ENCODE data around the gene AGBL4.
"Not testable (repeated sequence)": the region's sequence is repeated elsewhere in the genome, so short reads cannot be mapped to it uniquely, and the experiment has no call there.

Gene AGBL4

GRCh38 chr1:49298304-49298703, 725.5 kb downstream of the AGBL4 start:
- DNase-seq: no peak

GRCh38 chr1:49297783-49298182, 726.0 kb downstream of the AGBL4 start:
- no peak for DNase-seq

GRCh38 chr1:49294539-49294938, 729.2 kb downstream of the AGBL4 start:
- no peak for DNase-seq

GRCh38 chr1:49293016-49293415, 730.7 kb downstream of the AGBL4 start:
- DNase-seq: no peak

GRCh38 chr1:49257211-49258049, 766.3 kb downstream of the AGBL4 start:
- not testable (repeated sequence) for DNase-seq

GRCh38 chr1:49252917-49253316, 770.8 kb downstream of the AGBL4 start:
- no peak for DNase-seq

GRCh38 chr1:49251019-49251784, 772.6 kb downstream of the AGBL4 start:
- no peak for DNase-seq

GRCh38 chr1:49240709-49241221, 783.0 kb downstream of the AGBL4 start:
- DNase-seq: no peak

GRCh38 chr1:49234988-49235387, 788.8 kb downstream of the AGBL4 start:
- no peak for DNase-seq

- no peak for DNase-seq
Observed at GRCh38 chr1:49229555-49229954, 794.2 kb downstream of the AGBL4 start.

- no peak for DNase-seq
Observed at GRCh38 chr1:49226758-49227157, 797.0 kb downstream of the AGBL4 start.

GRCh38 chr1:49225464-49225863, 798.3 kb downstream of the AGBL4 start:
- DNase-seq: no peak

GRCh38 chr1:49213301-49213700, 810.5 kb downstream of the AGBL4 start:
- DNase-seq: no peak

GRCh38 chr1:49208712-49209111, 815.0 kb downstream of the AGBL4 start:
- DNase-seq: no peak

GRCh38 chr1:49204720-49205119, 819.0 kb downstream of the AGBL4 start:
- DNase-seq: no peak

- DNase-seq: no peak
Observed at GRCh38 chr1:49200738-49201137, 823.0 kb downstream of the AGBL4 start.

- DNase-seq: no peak
Observed at GRCh38 chr1:49199564-49199963, 824.2 kb downstream of the AGBL4 start.

GRCh38 chr1:49197081-49197480, 826.7 kb downstream of the AGBL4 start:
- no peak for DNase-seq

- DNase-seq: no peak
Observed at GRCh38 chr1:49190138-49190537, 833.6 kb downstream of the AGBL4 start.

- no peak for DNase-seq
Observed at GRCh38 chr1:49187056-49187455, 836.7 kb downstream of the AGBL4 start.

GRCh38 chr1:49185450-49185980, 838.2 kb downstream of the AGBL4 start:
- no peak for DNase-seq

- no peak for DNase-seq
Observed at GRCh38 chr1:49183489-49183888, 840.3 kb downstream of the AGBL4 start.

- no peak for DNase-seq
Observed at GRCh38 chr1:49181033-49181432, 842.7 kb downstream of the AGBL4 start.
